Endothelial cell of umbilical vein (primary cell): ENCODE results near the gene TMEM217. TPM values are rescaled to one million over a fixed set of nuclear protein-coding genes. Genes with fewer than 3 reads are reported as not detected.

ENCODE experiments used
- BruUV-seq: library from RNA; stranded (reverse); fragments of 400-500 nt; replicated peaks from 2 replicates; lab custom pipeline; 2021; lab: Mats Ljungman, UMichigan
- CTCF ChIA-PET: fragments of 300-600, 350-600 bp; sonication (Branson Sonifier 250); formaldehyde crosslinking; loops from one replicate; lab custom pipeline; 2021; ENCODE audit warnings: antibody characterized with exemption, inconsistent platforms; lab: Charles Lee
- POLR2A ChIA-PET: fragments of 300-600, 350-600 bp; sonication (Branson Sonifier 250); formaldehyde crosslinking; loops from one replicate; lab custom pipeline; 2021; ENCODE audit warnings: antibody characterized with exemption, inconsistent platforms; lab: Charles Lee
- DNase-seq: peaks from one replicate; pipeline ENCODE4 v3.0.0-alpha.2; 2011; ENCODE audit warnings: low read depth, low spot score
- FAIRE-seq: peaks from 2 replicates; lab custom pipeline; 2011; peaks lifted over from hg19 to GRCh38; lab: Jason Lieb, UNC
- H2AFZ ChIP-seq: 2 replicates; pipeline ENCODE4 v1.6.0; 2012; ENCODE audit warnings: low read depth, low read length, control low read depth, inconsistent platforms
- H3K27ac ChIP-seq: 2 replicates; pipeline ENCODE4 v1.5.1; 2011; ENCODE audit warnings: low read depth, mild to moderate bottlenecking, control low read depth, low read length, moderate library complexity; ENCODE audit not compliant: insufficient read depth
- H3K27me3 ChIP-seq, 2 experiments: 2 replicates each; pipeline versions ENCODE4 v1.6.0 to v1.6.1; 2011; ENCODE audit warnings: low read length in 2 of 2, mixed read lengths in 1 of 2; ENCODE audit not compliant: control insufficient read depth in 2 of 2, insufficient read depth in 2 of 2
- H3K36me3 ChIP-seq, 2 experiments: 2 replicates in 1 of 2; 3 replicates in 1 of 2; pipeline ENCODE4 v1.5.1; 2011; ENCODE audit warnings: low read length in 2 of 2, mild to moderate bottlenecking in 1 of 2, moderate library complexity in 1 of 2; ENCODE audit not compliant: control insufficient read depth in 2 of 2, insufficient read depth in 2 of 2; ENCODE audit errors: extremely low read depth in 1 of 2
- H3K4me1 ChIP-seq: 3 replicates; pipeline ENCODE4 v1.5.1; 2011; ENCODE audit warnings: mild to moderate bottlenecking, low read length; ENCODE audit not compliant: control insufficient read depth, insufficient read depth; ENCODE audit errors: extremely low read depth
- H3K4me2 ChIP-seq: 2 replicates; pipeline ENCODE4 v1.6.1; 2011; ENCODE audit warnings: low read length, control low read depth, mixed read lengths; ENCODE audit not compliant: insufficient read depth
- H3K4me3 ChIP-seq, 3 experiments: fragments of 200-600 bp in 1 of 3; sonication (generic), shearing (Covaris generic) in 1 of 3; replicated peaks in 1 of 3; 2 replicates each; pipeline ENCODE4 v1.5.1; 2011 to 2016; ENCODE audit warnings: control low read depth in 3 of 3, low read length in 3 of 3, mild to moderate bottlenecking in 2 of 3, inconsistent platforms in 1 of 3, low read depth in 1 of 3, moderate library complexity in 1 of 3; ENCODE audit not compliant: insufficient read depth in 1 of 3
- H3K79me2 ChIP-seq: 2 replicates; pipeline ENCODE4 v1.6.0; 2012; ENCODE audit warnings: low read length, inconsistent platforms; ENCODE audit not compliant: control insufficient read depth, insufficient read depth
- H3K9ac ChIP-seq: replicated peaks from 2 replicates; pipeline ENCODE3; 2011; ENCODE audit warnings: low read length, control low read depth; ENCODE audit not compliant: insufficient read depth; ENCODE audit errors: extremely low read depth
- H3K9me1 ChIP-seq: replicated peaks from 3 replicates; pipeline ENCODE4 v1.6.0; 2011; ENCODE audit warnings: mild to moderate bottlenecking, low read length; ENCODE audit not compliant: control insufficient read depth, insufficient read depth; ENCODE audit errors: extremely low read depth
- H3K9me3 ChIP-seq: replicated peaks from 2 replicates; pipeline ENCODE4 v1.5.1; 2012; ENCODE audit warnings: low read length, inconsistent platforms; ENCODE audit not compliant: control insufficient read depth, insufficient read depth
- H4K20me1 ChIP-seq: replicated peaks from 2 replicates; pipeline ENCODE3; 2011; ENCODE audit warnings: mild to moderate bottlenecking, low read length; ENCODE audit not compliant: control insufficient read depth, insufficient read depth; ENCODE audit errors: extremely low read depth
- EZH2 ChIP-seq: IDR thresholded peaks from 2 replicates; pipeline ENCODE4 v1.6.1; 2012; ENCODE audit warnings: borderline replicate concordance, low read depth, mild to moderate bottlenecking, moderate library complexity, low read length, inconsistent platforms; ENCODE audit not compliant: severe bottlenecking
- FOS ChIP-seq: IDR thresholded peaks from 2 replicates; pipeline ENCODE4 v1.6.1; 2011; ENCODE audit warnings: mild to moderate bottlenecking, low read length, moderate library complexity, borderline replicate concordance; ENCODE audit not compliant: insufficient read depth
- GATA2 ChIP-seq: IDR thresholded peaks from 2 replicates; pipeline ENCODE4 v1.7.0; 2011; ENCODE audit warnings: low read depth, mild to moderate bottlenecking, moderate library complexity, mixed read lengths, low read length; ENCODE audit not compliant: insufficient read length, insufficient read depth
- JUN ChIP-seq: IDR thresholded peaks from 2 replicates; pipeline ENCODE4 v1.6.1; 2011; ENCODE audit warnings: borderline replicate concordance, low read depth; ENCODE audit not compliant: insufficient read length, insufficient read depth
- MAX ChIP-seq: IDR thresholded peaks from 2 replicates; pipeline ENCODE4 v1.6.1; 2011; ENCODE audit not compliant: insufficient read depth, insufficient read length
- MYC ChIP-seq: IDR thresholded peaks from one replicate; pipeline ENCODE4 v1.6.1; 2011; ENCODE audit warnings: mild to moderate bottlenecking, low read depth, low read length
- POLR2A ChIP-seq: IDR thresholded peaks from 2 replicates; pipeline ENCODE4 v1.6.1; 2012; ENCODE audit warnings: low read depth, mild to moderate bottlenecking, control low read depth, low read length
- POLR2AphosphoS5 ChIP-seq: IDR thresholded peaks from 2 replicates; pipeline ENCODE4 v1.6.1; 2012; ENCODE audit warnings: low read depth, mild to moderate bottlenecking, control low read depth, low read length, moderate library complexity; ENCODE audit not compliant: insufficient read depth
- dilution Hi-C: fragments of 300-500 bp; cut with MboI; formaldehyde crosslinking; loops from one replicate; pipeline ENCODE4 v1.15.0; 2019; ENCODE audit warnings: low sequenced_read_pairs; ENCODE audit not compliant: extremely low pct_ligation_motif_present
- intact Hi-C: fragments of 100-400 bp; cut with micrococcal nuclease; formaldehyde crosslinking; loops from one replicate; pipeline ENCODE4 v1.10.0; 2022
- polyA plus RNA-seq, 4 experiments: library from polyadenylated mRNA; depleted of rRNA in 3 of 4; stranded (reverse) in 3 of 4; unstranded in 1 of 4; fragments of >200 nt; gene quantifications; 2 replicates each; pipeline versions ENCODE4 v1.2.1 to v1.2.3, GENCODE V29; 2011 to 2012; ENCODE audit warnings: missing spikeins in 1 of 4
- total RNA-seq: library from RNA; stranded (reverse); gene quantifications from 2 replicates; pipeline ENCODE4 v1.2.3, GENCODE V29; 2021
- TF ChIP-seq, protein P1 (sequence below), 2 donors: IDR thresholded peaks; 1 replicate in 1 of 2; 2 replicates in 1 of 2; pipeline ENCODE4 v1.5.1; 2011; ENCODE audit warnings: low read length in 2 of 2, mild to moderate bottlenecking in 2 of 2, moderate library complexity in 2 of 2, control low read depth in 1 of 2, inconsistent platforms in 1 of 2, low read depth in 1 of 2; ENCODE audit not compliant: insufficient read depth in 1 of 2; ENCODE audit errors: extremely low read depth in 1 of 2

The TMEM217 gene
- total and polyA plus RNA-seq, 2 donors (not counting 3 experiments of a cell fraction or from before 2014, with no cell fraction given) = 6.8 to 15.8 TPM

- Histone ChIP-seq H3K9me1 (no peaks in the 10 kb centered on the region), H3K36me3 (peaks cover 2% of the 10 kb centered on the region in 2 experiments), H2AFZ (no peak overlapping the region), H4K20me1 (no peaks in the 10 kb centered on the region), H3K79me2 (peaks cover 32% of the 10 kb centered on the region), H3K4me1 (no peaks in the 10 kb centered on the region), H3K4me3 (no peak overlapping the region), H3K9ac (no peak overlapping the region), H3K27ac (no peak overlapping the region), H3K4me2 (no peak overlapping the region), H3K27me3 (no peaks in the 10 kb centered on the region), H3K9me3 (no peaks in the 10 kb centered on the region)
- POLR2A ChIA-PET = no interaction called here
- no peak for TF ChIP-seq MYC
- no peak for TF ChIP-seq JUN
- no peak for TF ChIP-seq FOS
- no peak for TF ChIP-seq MAX
- TF ChIP-seq EZH2 = no peak
- no peak for TF ChIP-seq POLR2AphosphoS5
- TF ChIP-seq, protein P1, sequence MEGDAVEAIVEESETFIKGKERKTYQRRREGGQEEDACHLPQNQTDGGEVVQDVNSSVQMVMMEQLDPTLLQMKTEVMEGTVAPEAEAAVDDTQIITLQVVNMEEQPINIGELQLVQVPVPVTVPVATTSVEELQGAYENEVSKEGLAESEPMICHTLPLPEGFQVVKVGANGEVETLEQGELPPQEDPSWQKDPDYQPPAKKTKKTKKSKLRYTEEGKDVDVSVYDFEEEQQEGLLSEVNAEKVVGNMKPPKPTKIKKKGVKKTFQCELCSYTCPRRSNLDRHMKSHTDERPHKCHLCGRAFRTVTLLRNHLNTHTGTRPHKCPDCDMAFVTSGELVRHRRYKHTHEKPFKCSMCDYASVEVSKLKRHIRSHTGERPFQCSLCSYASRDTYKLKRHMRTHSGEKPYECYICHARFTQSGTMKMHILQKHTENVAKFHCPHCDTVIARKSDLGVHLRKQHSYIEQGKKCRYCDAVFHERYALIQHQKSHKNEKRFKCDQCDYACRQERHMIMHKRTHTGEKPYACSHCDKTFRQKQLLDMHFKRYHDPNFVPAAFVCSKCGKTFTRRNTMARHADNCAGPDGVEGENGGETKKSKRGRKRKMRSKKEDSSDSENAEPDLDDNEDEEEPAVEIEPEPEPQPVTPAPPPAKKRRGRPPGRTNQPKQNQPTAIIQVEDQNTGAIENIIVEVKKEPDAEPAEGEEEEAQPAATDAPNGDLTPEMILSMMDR (IDR thresholded peaks at IDR 0.05; ENCODE audit: extremely low read depth in 1 of 2, insufficient read depth in 1 of 2, low read depth in 1 of 2, low read length in 2 of 2) = no peak
- no peak for TF ChIP-seq POLR2A
- no peak for TF ChIP-seq GATA2
- DNase-seq (no peak), FAIRE-seq (no peak)
- CTCF ChIA-PET = no interaction called here
- no TSS peak for BruUV-seq
- intact Hi-C loops (no loop called here), dilution Hi-C loops (no loop called here)
These were observed 11.2 kb upstream of the TMEM217 start for GRCh38 chr6:37269105-37269504.
